PC-9 (cell line): ENCODE measurements around the gene HBEGF. TPM values are rescaled to one million over a fixed set of nuclear protein-coding genes. Genes with fewer than 3 reads are reported as not detected.

ENCODE experiments used
- BruUV-seq: library from RNA; stranded (reverse); fragments of 400-500 nt; replicated peaks from 2 replicates; lab custom pipeline; 2021; lab: Mats Ljungman, UMichigan
- CTCF ChIA-PET: fragments of 300-600 bp; sonication (Branson Sonifier 250); formaldehyde crosslinking; loops from one replicate; lab custom pipeline; 2022; ENCODE audit warnings: antibody characterized with exemption; lab: Charles Lee
- POLR2A ChIA-PET: fragments of 300-600 bp; sonication (Branson Sonifier 250); formaldehyde crosslinking; loops from one replicate; lab custom pipeline; 2022; ENCODE audit warnings: antibody characterized with exemption; ENCODE audit not compliant: unreplicated experiment; lab: Charles Lee
- DNase-seq, 2 experiments: peaks; one replicate each; pipeline versions ENCODE4 v3.0.0 to v3.0.0-alpha.2; 2015 to 2022; ENCODE audit warnings: mixed read lengths in 1 of 2
- H2AFZ ChIP-seq: fragments of 200-600 bp; sonication (generic); 2 replicates; pipeline ENCODE4 v1.8.1; 2017; ENCODE audit warnings: antibody characterized with exemption
- H3F3A ChIP-seq: fragments of 200-600 bp; sonication (generic); 2 replicates; pipeline ENCODE4 v1.8.1; 2017; ENCODE audit warnings: antibody characterized with exemption, mild to moderate bottlenecking, low read depth; ENCODE audit not compliant: insufficient read depth
- H3K27ac ChIP-seq: fragments of 200-600 bp; sonication (generic); 2 replicates; pipeline ENCODE4 v1.6.1; 2016; ENCODE audit warnings: mixed run types
- H3K27me3 ChIP-seq: fragments of 200-600 bp; sonication (generic); 2 replicates; pipeline ENCODE4 v1.6.1; 2016; ENCODE audit warnings: low read depth, mixed run types; ENCODE audit not compliant: insufficient read depth
- H3K36me3 ChIP-seq: fragments of 200-600 bp; sonication (generic); 2 replicates; pipeline ENCODE4 v1.6.1; 2016; ENCODE audit warnings: low read depth, mixed run types
- H3K4me1 ChIP-seq: fragments of 200-600 bp; sonication (generic); replicated peaks from 2 replicates; pipeline ENCODE4 v1.6.1; 2016; ENCODE audit warnings: mixed run types; ENCODE audit not compliant: insufficient read depth
- H3K4me2 ChIP-seq: fragments of 200-600 bp; sonication (generic); 2 replicates; pipeline ENCODE4 v1.6.1; 2017; ENCODE audit warnings: mixed run types
- H3K4me3 ChIP-seq: fragments of 200-600 bp; sonication (generic); 2 replicates; pipeline ENCODE4 v1.6.1; 2016; ENCODE audit warnings: mixed run types
- H3K79me2 ChIP-seq: fragments of 200-600 bp; sonication (generic); 2 replicates; pipeline ENCODE4 v1.6.1; 2017; ENCODE audit warnings: low read depth, mixed run types
- H3K9me2 ChIP-seq: fragments of 200-600 bp; sonication (generic); 2 replicates; pipeline ENCODE4 v1.8.1; 2017; ENCODE audit warnings: mild to moderate bottlenecking; ENCODE audit not compliant: insufficient read depth
- H3K9me3 ChIP-seq: fragments of 200-600 bp; sonication (generic); 2 replicates; pipeline ENCODE4 v1.8.1; 2016; ENCODE audit warnings: low read depth; ENCODE audit not compliant: insufficient read depth
- H4K20me1 ChIP-seq: fragments of 200-600 bp; sonication (generic); 2 replicates; pipeline ENCODE4 v1.8.1; 2017; ENCODE audit not compliant: insufficient read depth
- EZH2 ChIP-seq: fragments of 200-600 bp; sonication (generic); IDR thresholded peaks from 2 replicates; pipeline ENCODE4 v1.8.0; 2017; ENCODE audit warnings: antibody characterized with exemption, low read depth
- intact Hi-C: fragments of 100-400 bp; cut with micrococcal nuclease; formaldehyde crosslinking; loops from one replicate; pipeline ENCODE4 v1.10.0; 2022; ENCODE audit not compliant: unreplicated experiment
- total RNA-seq: library from RNA; stranded (reverse); gene quantifications from 2 replicates; pipeline ENCODE4 v1.2.3, GENCODE V29; 2021
- TF ChIP-seq, protein P1 (sequence below): fragments of 200-600 bp; sonication (generic); conservative IDR thresholded peaks from 2 replicates; pipeline ENCODE4 v1.6.1; 2017; ENCODE audit warnings: mixed run types, antibody characterized with exemption, mild to moderate bottlenecking, moderate library complexity

Gene HBEGF
- total RNA-seq, 1 experiment from 2014 or later = 9.0 TPM

DNA sequence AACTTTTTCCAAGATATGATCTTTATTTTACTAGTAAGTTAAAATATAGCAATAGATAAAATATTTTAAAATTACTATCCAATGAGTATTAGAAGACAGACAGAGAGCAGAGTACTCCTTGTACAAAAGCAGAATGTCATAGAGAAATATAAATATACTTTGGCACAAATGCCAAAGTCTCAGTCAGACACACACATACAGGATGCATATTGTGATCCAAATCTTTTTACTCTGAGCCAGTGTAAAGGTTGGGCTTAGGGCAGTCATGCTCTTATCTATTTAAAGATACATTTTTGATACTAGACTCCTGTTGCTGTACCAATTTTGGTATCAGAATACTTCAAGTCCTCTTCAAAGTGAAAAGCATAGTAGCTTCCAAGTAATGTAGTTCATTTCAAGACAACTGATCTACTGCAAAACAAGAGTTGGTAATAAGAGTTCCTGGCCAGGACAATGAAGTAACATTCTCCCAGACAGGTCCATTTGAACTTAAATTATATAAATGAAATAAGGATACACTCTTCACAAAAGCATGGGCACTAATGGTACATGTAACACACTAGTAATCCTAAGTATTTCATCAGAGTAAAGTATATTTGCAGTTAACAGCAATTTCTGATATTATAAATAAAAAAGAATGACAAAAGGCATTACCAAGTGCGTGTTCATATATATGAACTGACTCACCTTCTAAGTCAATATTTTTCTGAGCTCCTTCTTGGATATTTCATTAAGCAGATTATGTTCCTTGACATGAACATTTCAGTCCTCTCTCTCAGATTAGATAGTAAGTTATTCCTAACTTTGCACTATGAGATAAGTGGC is 54.0 kb downstream of the HBEGF start:
- BruUV-seq = no TSS peak
- no peaks in the 10 kb centered on the region for H3K9me3 ChIP-seq
- intact Hi-C loops = no loop called here
- no peaks in the 10 kb centered on the region for H3K27me3 ChIP-seq
- H2AFZ ChIP-seq = no peak overlapping the region
- peaks cover 25% of the 10 kb centered on the region for H3F3A ChIP-seq
- H3K36me3 ChIP-seq = peaks cover 17% of the 10 kb centered on the region; the same call in 1 of the 2 replicates
- H3K4me2 ChIP-seq = peak overlapping the region; percentile 5; the same call in 1 of the 2 replicates
- no peaks in the 10 kb centered on the region for H3K9me2 ChIP-seq
- ChIA-PET POLR2A (no interaction called here), CTCF (no interaction called here)
- peak overlapping the region; percentile 17 for H3K27ac ChIP-seq
- peaks cover 95% of the 10 kb centered on the region for H3K79me2 ChIP-seq
- TF ChIP-seq EZH2 = no peak
- TF ChIP-seq, protein P1, sequence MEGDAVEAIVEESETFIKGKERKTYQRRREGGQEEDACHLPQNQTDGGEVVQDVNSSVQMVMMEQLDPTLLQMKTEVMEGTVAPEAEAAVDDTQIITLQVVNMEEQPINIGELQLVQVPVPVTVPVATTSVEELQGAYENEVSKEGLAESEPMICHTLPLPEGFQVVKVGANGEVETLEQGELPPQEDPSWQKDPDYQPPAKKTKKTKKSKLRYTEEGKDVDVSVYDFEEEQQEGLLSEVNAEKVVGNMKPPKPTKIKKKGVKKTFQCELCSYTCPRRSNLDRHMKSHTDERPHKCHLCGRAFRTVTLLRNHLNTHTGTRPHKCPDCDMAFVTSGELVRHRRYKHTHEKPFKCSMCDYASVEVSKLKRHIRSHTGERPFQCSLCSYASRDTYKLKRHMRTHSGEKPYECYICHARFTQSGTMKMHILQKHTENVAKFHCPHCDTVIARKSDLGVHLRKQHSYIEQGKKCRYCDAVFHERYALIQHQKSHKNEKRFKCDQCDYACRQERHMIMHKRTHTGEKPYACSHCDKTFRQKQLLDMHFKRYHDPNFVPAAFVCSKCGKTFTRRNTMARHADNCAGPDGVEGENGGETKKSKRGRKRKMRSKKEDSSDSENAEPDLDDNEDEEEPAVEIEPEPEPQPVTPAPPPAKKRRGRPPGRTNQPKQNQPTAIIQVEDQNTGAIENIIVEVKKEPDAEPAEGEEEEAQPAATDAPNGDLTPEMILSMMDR = no peak
- no peaks in the 10 kb centered on the region for H4K20me1 ChIP-seq
- DNase-seq = no peak
- H3K4me3 ChIP-seq = no peak overlapping the region
- peaks cover 45% of the 10 kb centered on the region for H3K4me1 ChIP-seq

DNA sequence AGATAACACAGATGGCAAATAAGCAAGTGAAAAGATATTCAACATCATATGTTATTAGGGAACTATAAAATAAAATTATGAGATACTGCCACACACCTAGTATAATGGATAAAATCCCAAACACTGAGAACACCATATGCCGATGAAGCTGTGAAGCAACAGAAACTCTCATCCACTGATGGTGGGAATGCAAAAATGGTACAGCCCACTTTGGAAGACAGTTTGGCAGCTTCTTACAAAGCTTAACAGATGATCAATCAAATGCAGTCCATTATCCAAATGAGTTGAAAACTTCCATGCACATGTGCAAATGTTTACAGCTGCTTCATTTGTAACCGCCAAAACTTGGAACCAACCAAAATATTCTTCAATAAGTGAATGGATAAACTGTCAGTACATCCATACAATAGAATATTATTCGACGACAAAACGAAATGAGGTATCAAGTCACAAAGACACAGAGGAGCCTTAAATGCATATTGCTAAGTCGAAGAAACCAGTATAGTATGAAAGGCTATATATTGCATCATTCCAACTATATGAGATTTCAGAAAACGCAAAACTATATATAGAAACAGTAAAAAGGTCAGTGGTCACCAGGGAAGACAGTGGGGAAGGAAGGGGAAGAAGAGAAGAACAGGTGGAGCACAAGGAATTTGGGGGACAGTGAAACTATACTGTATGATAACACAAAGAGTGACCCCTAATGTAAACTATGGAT is 58.4 kb downstream of the HBEGF start:
- intact Hi-C loops = no loop called here
- Histone ChIP-seq H3K36me3 (0 out of 2 replicates have a peak, but pooled peaks cover 17% of the 10 kb centered on the region), H3K27ac (0 out of 2 replicates have a peak overlapping the region, but pooled peaks have one; percentile 14), H3K4me2 (no peak overlapping the region), H3K9me3 (no peaks in the 10 kb centered on the region), H3K79me2 (peaks cover 92% of the 10 kb centered on the region), H3K27me3 (no peaks in the 10 kb centered on the region), H3K4me1 (peaks cover 7% of the 10 kb centered on the region), H4K20me1 (no peaks in the 10 kb centered on the region), H2AFZ (no peak overlapping the region), H3K4me3 (no peak overlapping the region), H3F3A (no peaks in the 10 kb centered on the region; the same call in 1 of the 2 replicates), H3K9me2 (no peaks in the 10 kb centered on the region)
- POLR2A ChIA-PET = no interaction called here
- DNase-seq = no peak
- BruUV-seq = no TSS peak
- CTCF ChIA-PET = no interaction called here
- TF ChIP-seq, protein P1 = no peak
- no peak for TF ChIP-seq EZH2

DNA sequence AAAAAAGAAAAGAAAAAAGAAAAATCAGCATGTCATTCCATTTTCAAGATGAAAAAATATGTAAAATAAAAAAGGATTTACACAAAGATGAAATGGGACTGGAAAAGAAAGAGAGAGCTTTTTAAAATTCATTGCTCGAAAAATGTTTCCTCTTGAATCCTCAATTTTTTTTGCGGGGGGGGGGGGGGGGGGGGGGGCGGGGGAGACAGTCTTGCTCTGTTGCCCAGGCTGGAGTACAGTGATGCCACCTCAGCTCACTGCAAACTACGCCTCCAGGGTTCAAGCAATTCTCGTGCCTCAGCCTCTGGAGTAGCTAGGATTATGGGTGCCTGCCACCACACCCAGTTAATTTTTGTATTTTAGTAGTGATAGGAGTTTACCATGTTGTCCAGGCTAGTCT is 60.0 kb downstream of the HBEGF start:
- H3K27me3 ChIP-seq = no peaks in the 10 kb centered on the region
- no TSS peak for BruUV-seq
- intact Hi-C loops = no loop called here
- H3K9me3 ChIP-seq = no peaks in the 10 kb centered on the region
- no peak overlapping the region for H3K4me2 ChIP-seq
- 0 out of 2 replicates have a peak overlapping the region, but pooled peaks have one; percentile 14 for H3K27ac ChIP-seq
- H3K4me3 ChIP-seq = no peak overlapping the region
- peaks cover 84% of the 10 kb centered on the region for H3K79me2 ChIP-seq
- POLR2A ChIA-PET = no interaction called here
- H2AFZ ChIP-seq = no peak overlapping the region
- CTCF ChIA-PET = no interaction called here
- H4K20me1 ChIP-seq = no peaks in the 10 kb centered on the region
- no peaks in the 10 kb centered on the region for H3K9me2 ChIP-seq
- no peaks in the 10 kb centered on the region; the same call in 1 of the 2 replicates for H3F3A ChIP-seq
- no peaks in the 10 kb centered on the region; the same call in 1 of the 2 replicates for H3K4me1 ChIP-seq
- no peak for DNase-seq
- H3K36me3 ChIP-seq = 0 out of 2 replicates have a peak, but pooled peaks cover 17% of the 10 kb centered on the region
- no peak for TF ChIP-seq EZH2
- TF ChIP-seq, protein P1 = no peak
